GM10266 (cell line): ENCODE data around the gene MAP3K21.

ENCODE experiments used
- DNase-seq: peaks from one replicate; pipeline ENCODE4 v3.0.0; 2012; ENCODE audit errors: extremely low spot score
- TF ChIP-seq, protein P1 (sequence below): IDR thresholded peaks from 2 replicates; pipeline ENCODE4 v1.5.1; 2012; ENCODE audit warnings: mild to moderate bottlenecking, low read depth; ENCODE audit not compliant: control insufficient read depth, insufficient read depth; ENCODE audit errors: missing control alignments

Gene MAP3K21

GRCh38 chr1:233327651-233328141, at the start of gene MAP3K21:
Gene MAP3K21 (plus strand): TSS chr1:233327724. CDS start chr1:233328029, 305 bp downstream.
- peak; percentile 27 for DNase-seq
- TF ChIP-seq, protein P1, sequence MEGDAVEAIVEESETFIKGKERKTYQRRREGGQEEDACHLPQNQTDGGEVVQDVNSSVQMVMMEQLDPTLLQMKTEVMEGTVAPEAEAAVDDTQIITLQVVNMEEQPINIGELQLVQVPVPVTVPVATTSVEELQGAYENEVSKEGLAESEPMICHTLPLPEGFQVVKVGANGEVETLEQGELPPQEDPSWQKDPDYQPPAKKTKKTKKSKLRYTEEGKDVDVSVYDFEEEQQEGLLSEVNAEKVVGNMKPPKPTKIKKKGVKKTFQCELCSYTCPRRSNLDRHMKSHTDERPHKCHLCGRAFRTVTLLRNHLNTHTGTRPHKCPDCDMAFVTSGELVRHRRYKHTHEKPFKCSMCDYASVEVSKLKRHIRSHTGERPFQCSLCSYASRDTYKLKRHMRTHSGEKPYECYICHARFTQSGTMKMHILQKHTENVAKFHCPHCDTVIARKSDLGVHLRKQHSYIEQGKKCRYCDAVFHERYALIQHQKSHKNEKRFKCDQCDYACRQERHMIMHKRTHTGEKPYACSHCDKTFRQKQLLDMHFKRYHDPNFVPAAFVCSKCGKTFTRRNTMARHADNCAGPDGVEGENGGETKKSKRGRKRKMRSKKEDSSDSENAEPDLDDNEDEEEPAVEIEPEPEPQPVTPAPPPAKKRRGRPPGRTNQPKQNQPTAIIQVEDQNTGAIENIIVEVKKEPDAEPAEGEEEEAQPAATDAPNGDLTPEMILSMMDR, result no peak

GRCh38 chr1:233278631-233279030, 48.9 kb upstream of the MAP3K21 start:
- TF ChIP-seq, protein P1, result no peak
- DNase-seq, result no peak

GRCh38 chr1:233279971-233280370, 47.6 kb upstream of the MAP3K21 start:
- TF ChIP-seq, protein P1, result no peak
- no peak for DNase-seq

- peak; percentile 36 for DNase-seq
- TF ChIP-seq, protein P1, result no peak
Observed at GRCh38 chr1:233281711-233282581, 45.6 kb upstream of the MAP3K21 start.

DNA sequence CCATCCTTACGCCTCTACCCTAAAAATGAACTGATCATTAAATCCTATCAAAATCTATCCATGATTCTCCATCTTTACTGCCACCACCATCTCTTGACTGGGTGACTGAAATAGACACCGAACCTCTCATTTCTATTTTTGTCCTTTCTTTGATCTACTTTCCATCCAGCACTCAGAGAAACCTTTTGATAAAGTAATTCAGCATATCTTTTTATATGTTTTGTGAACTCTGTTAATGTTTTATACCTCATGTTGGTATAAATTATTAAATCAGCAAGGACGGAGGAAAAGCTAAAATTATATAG, 45.0 kb upstream of the MAP3K21 start:
- TF ChIP-seq, protein P1, result no peak
- DNase-seq, result no peak

- TF ChIP-seq, protein P1, result no peak
- DNase-seq, result no peak
Observed at GRCh38 chr1:233289676-233290075, 37.8 kb upstream of the MAP3K21 start.

DNA sequence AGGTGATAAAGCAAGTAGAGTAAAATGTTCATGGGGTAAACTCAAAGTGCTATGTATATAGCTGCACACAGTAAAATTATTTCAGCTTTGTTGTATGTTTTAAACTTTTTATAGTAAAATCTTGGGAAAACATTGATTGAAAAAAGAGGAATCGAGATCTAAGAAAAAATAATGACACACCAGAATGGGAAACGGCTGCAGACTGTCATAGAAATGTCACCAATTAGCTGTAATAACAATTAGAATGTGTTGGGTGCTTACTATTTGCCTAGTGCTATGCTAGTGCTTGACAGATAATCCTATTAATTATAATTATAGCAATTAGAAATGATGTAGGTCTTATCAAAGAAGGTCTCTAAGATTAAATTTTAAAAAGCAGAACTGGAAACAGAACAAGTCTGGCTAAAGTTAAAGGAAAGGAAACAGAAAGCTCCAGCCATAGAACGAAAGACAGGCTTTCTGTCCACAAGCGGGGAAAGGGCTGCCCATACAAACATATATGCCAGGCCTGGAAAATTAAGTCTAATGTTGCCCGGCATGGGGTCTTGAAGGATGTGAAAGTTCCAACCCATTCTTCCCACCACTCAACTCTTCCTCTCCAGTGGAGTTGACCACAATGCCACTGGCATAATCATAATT, 37.0 kb upstream of the MAP3K21 start:
- no peak for DNase-seq
- TF ChIP-seq, protein P1, result no peak
